DND-41 (cell line): Measurements from ENCODE around the gene RNF144A.
A peak's percentile ranks its signal among the peaks of the same experiment; 100 is the strongest.

ENCODE experiments used
- ATAC-seq: fragments of 200-7000 bp; cut with Tn5 transposase; 3 replicates; pipeline ENCODE4 v1.9.1; 2021; ENCODE audit warnings: low read depth; ENCODE audit not compliant: insufficient read depth
- DNase-seq: peaks from one replicate; pipeline ENCODE4 v3.0.0-alpha.2; 2020
- H2AFZ ChIP-seq: 2 replicates; pipeline ENCODE4 v1.6.0; 2012; ENCODE audit warnings: low read depth, low read length
- H3K27ac ChIP-seq: 2 replicates; pipeline ENCODE4 v1.5.1; 2012; ENCODE audit warnings: low read length, inconsistent platforms
- H3K27me3 ChIP-seq: fragments of 200-600 bp; sonication (generic); 2 replicates; pipeline ENCODE4 v1.6.0; 2012; ENCODE audit warnings: low read length, mild to moderate bottlenecking, inconsistent platforms; ENCODE audit not compliant: insufficient read depth, poor library complexity
- H3K36me3 ChIP-seq: 2 replicates; pipeline ENCODE4 v1.5.1; 2012; ENCODE audit warnings: low read length, inconsistent platforms; ENCODE audit not compliant: insufficient read depth
- H3K4me1 ChIP-seq: 2 replicates; pipeline ENCODE4 v1.5.1; 2012; ENCODE audit warnings: mild to moderate bottlenecking, low read length; ENCODE audit not compliant: insufficient read depth
- H3K4me2 ChIP-seq: 2 replicates; pipeline ENCODE4 v1.6.0; 2012; ENCODE audit warnings: mild to moderate bottlenecking, moderate library complexity, low read length, inconsistent platforms; ENCODE audit not compliant: insufficient read depth
- H3K4me3 ChIP-seq, 2 experiments: fragments of 200-600 bp in 1 of 2; shearing (Covaris generic) in 1 of 2; 2 replicates each; pipeline ENCODE4 v1.5.1; 2012 to 2016; ENCODE audit warnings: inconsistent platforms in 2 of 2, low read length in 2 of 2, mild to moderate bottlenecking in 2 of 2, low read depth in 1 of 2, moderate library complexity in 1 of 2
- H3K79me2 ChIP-seq: 2 replicates; pipeline ENCODE4 v1.6.0; 2012; ENCODE audit warnings: low read length, inconsistent platforms; ENCODE audit not compliant: insufficient read depth
- H3K9ac ChIP-seq: 2 replicates; pipeline ENCODE4 v1.6.0; 2012; ENCODE audit warnings: low read depth, mild to moderate bottlenecking, inconsistent platforms, low read length, moderate library complexity
- H3K9me3 ChIP-seq: 2 replicates; pipeline ENCODE4 v1.5.1; 2012; ENCODE audit warnings: low read length, moderate library complexity, mild to moderate bottlenecking, inconsistent platforms; ENCODE audit not compliant: insufficient read depth, severe bottlenecking
- H4K20me1 ChIP-seq: 2 replicates; pipeline ENCODE4 v1.6.0; 2012; ENCODE audit warnings: low read length; ENCODE audit not compliant: insufficient read depth
- EZH2 ChIP-seq: IDR thresholded peaks from 3 replicates; pipeline ENCODE4 v1.6.1; 2012; ENCODE audit warnings: borderline replicate concordance, low read depth, mild to moderate bottlenecking, moderate library complexity, low read length, inconsistent platforms; ENCODE audit not compliant: severe bottlenecking
- TF ChIP-seq, protein P1 (sequence below): IDR thresholded peaks from 2 replicates; pipeline ENCODE4 v1.5.1; 2012; ENCODE audit warnings: borderline replicate concordance, low read length, moderate library complexity, mild to moderate bottlenecking; ENCODE audit not compliant: poor library complexity, severe bottlenecking; ENCODE audit errors: extremely low read depth

The RNF144A gene

GRCh38 chr2:6966446-6966940 lies 49.3 kb downstream of the RNF144A start:
- Histone ChIP-seq H2AFZ (no peak overlapping the region), H3K4me3 (no peak overlapping the region), H3K36me3 (peaks cover 86% of the 10 kb centered on the region), H3K27me3 (no peaks in the 10 kb centered on the region), H3K27ac (0 out of 2 replicates have a peak overlapping the region, but pooled peaks have one; percentile 29), H3K4me2 (no peak overlapping the region), H4K20me1 (peaks cover 26% of the 10 kb centered on the region), H3K9me3 (no peaks in the 10 kb centered on the region), H3K9ac (no peak overlapping the region), H3K79me2 (peaks cover 86% of the 10 kb centered on the region), H3K4me1 (peaks cover 4% of the 10 kb centered on the region; the same call in 1 of the 2 replicates)
- no peak for ATAC-seq
- TF ChIP-seq EZH2 = no peak
- TF ChIP-seq, protein P1, sequence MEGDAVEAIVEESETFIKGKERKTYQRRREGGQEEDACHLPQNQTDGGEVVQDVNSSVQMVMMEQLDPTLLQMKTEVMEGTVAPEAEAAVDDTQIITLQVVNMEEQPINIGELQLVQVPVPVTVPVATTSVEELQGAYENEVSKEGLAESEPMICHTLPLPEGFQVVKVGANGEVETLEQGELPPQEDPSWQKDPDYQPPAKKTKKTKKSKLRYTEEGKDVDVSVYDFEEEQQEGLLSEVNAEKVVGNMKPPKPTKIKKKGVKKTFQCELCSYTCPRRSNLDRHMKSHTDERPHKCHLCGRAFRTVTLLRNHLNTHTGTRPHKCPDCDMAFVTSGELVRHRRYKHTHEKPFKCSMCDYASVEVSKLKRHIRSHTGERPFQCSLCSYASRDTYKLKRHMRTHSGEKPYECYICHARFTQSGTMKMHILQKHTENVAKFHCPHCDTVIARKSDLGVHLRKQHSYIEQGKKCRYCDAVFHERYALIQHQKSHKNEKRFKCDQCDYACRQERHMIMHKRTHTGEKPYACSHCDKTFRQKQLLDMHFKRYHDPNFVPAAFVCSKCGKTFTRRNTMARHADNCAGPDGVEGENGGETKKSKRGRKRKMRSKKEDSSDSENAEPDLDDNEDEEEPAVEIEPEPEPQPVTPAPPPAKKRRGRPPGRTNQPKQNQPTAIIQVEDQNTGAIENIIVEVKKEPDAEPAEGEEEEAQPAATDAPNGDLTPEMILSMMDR = no peak
- DNase-seq = no peak

GRCh38 chr2:6967301-6967700 lies 50.1 kb downstream of the RNF144A start:
- peaks cover 84% of the 10 kb centered on the region for H3K79me2 ChIP-seq
- H3K36me3 ChIP-seq = peaks cover 86% of the 10 kb centered on the region
- H4K20me1 ChIP-seq = peaks cover 22% of the 10 kb centered on the region
- no peaks in the 10 kb centered on the region for H3K27me3 ChIP-seq
- DNase-seq (no peak), ATAC-seq (no peak)
- no peak for TF ChIP-seq EZH2
- TF ChIP-seq, protein P1 = no peak
- no peak overlapping the region for H3K27ac ChIP-seq
- no peaks in the 10 kb centered on the region for H3K9me3 ChIP-seq
- no peak overlapping the region for H3K4me3 ChIP-seq
- H3K4me1 ChIP-seq = peaks cover 4% of the 10 kb centered on the region; the same call in 1 of the 2 replicates
- no peak overlapping the region for H2AFZ ChIP-seq
- no peak overlapping the region for H3K4me2 ChIP-seq
- H3K9ac ChIP-seq = no peak overlapping the region

DNA sequence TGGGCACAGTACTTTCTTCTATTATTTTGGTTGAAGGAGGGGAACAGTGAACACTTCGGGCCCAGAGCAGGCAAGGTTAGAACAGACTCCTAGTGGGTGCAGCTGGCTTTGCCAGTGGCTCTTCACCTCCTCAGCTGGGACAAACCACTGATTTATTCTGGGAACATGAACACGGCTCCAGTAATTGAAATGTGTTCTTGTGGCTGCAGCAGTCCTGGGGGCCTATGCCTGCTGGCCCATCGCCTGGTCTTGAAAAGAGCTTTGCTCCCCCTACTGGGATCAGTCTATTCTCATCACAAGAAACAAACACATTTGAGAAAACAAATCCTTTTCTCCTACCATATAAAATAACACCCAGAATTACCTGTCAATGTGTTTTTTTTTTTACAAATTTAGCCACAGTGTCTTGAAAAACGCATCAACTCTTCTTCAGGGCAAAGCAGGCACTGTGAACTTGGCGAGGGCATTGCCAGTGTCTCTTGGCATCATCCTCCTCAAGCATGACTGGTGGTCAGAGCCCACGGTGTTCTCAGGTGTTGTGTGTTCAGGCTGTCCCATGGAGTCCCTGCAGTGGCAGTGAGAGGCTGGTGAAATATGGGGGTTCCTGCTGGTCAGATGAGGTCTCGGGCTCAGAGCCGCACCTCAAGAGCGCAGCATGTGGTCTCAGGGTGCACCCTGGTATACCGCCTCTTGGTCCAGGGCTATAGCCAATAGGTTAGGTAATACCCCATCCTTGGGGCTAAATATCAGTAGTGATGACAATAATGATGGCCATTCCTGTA lies 51.3 kb downstream of the RNF144A start:
- H3K4me1 ChIP-seq = peaks cover 4% of the 10 kb centered on the region; the same call in 1 of the 2 replicates
- no peak for DNase-seq
- peaks cover 21% of the 10 kb centered on the region for H4K20me1 ChIP-seq
- TF ChIP-seq EZH2 = no peak
- TF ChIP-seq, protein P1 = no peak
- H2AFZ ChIP-seq = no peak overlapping the region
- H3K4me3 ChIP-seq = no peak overlapping the region
- peaks cover 86% of the 10 kb centered on the region for H3K36me3 ChIP-seq
- no peak overlapping the region for H3K27ac ChIP-seq
- H3K9me3 ChIP-seq = no peaks in the 10 kb centered on the region
- ATAC-seq = 0 out of 3 replicates have a peak, but pooled peaks have one; percentile 14
- H3K4me2 ChIP-seq = no peak overlapping the region
- H3K27me3 ChIP-seq = no peaks in the 10 kb centered on the region
- peaks cover 84% of the 10 kb centered on the region for H3K79me2 ChIP-seq
- no peak overlapping the region for H3K9ac ChIP-seq
